ENCODE data around the gene ZNF148. TPM values are rescaled to one million over a fixed set of nuclear protein-coding genes. Genes with fewer than 3 reads are reported as not detected.

The ZNF148 gene
- total RNA-seq, 1 donor from 2014 or later, result 47.5 TPM

DNA sequence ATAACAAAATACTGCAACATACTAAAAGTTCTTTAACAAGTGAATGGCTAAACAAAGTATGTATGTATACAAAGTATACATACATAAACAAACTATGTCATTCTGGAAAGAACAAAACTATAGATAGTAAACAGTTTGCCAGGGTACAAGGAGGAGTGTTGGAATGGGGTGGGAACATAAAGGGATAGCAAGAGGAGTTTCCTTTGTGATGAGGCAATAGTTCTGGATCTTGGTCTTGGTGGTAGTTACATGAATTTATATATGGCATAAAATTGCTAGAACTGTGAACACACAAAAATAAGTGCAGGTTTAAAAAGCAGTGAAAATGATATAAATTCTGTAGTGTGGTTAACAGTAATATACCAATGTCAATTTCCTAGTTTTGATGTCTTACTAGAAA, 22.0 kb downstream of the ZNF148 start:
- Histone ChIP-seq H3K4me3 (no peak overlapping the region), H3K4me1 (peaks cover 23% of the 10 kb centered on the region), H3K36me3 (no peaks in the 10 kb centered on the region), H3K9me3 (no peaks in the 10 kb centered on the region), H3K27ac (no peak overlapping the region), H3K27me3 (no peaks in the 10 kb centered on the region)
- DNase-seq (no peak), ATAC-seq (no peak)
- intact Hi-C loops (cut with DNase I), result no loop called here
- TF ChIP-seq, protein P1, sequence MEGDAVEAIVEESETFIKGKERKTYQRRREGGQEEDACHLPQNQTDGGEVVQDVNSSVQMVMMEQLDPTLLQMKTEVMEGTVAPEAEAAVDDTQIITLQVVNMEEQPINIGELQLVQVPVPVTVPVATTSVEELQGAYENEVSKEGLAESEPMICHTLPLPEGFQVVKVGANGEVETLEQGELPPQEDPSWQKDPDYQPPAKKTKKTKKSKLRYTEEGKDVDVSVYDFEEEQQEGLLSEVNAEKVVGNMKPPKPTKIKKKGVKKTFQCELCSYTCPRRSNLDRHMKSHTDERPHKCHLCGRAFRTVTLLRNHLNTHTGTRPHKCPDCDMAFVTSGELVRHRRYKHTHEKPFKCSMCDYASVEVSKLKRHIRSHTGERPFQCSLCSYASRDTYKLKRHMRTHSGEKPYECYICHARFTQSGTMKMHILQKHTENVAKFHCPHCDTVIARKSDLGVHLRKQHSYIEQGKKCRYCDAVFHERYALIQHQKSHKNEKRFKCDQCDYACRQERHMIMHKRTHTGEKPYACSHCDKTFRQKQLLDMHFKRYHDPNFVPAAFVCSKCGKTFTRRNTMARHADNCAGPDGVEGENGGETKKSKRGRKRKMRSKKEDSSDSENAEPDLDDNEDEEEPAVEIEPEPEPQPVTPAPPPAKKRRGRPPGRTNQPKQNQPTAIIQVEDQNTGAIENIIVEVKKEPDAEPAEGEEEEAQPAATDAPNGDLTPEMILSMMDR (IDR thresholded peaks at IDR 0.05), result no peak

DNA sequence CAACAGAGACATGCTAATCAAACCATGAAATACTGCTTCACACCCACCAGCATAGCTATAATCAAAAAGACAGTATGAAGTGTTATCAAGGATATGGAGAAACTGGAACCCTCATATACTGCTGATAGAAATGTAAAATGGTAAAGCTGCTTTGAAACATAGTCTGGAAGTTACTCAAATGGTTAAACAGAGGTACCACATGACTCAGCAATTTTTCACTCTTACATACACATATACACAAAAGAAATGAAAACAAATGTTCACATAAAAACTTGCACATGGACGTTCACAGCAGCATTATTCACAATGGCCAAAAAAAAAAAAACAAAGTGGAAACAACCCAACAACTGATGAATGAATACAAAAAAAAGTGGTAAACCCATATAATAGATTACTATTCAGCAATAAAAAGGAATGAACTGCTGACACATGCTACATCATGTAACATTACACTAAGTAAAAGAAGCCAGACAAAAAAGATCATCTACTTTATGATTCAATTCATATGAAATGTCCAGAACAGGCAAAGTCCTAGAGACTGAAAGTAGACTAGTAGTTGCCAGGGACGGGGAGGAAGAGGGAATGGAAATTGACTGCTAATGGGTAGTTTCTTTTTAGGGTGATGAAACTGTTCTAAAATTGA, 23.2 kb downstream of the ZNF148 start:
- Histone ChIP-seq H3K36me3 (no peaks in the 10 kb centered on the region), H3K27ac (no peak overlapping the region), H3K27me3 (no peaks in the 10 kb centered on the region), H3K4me1 (peaks cover 17% of the 10 kb centered on the region), H3K4me3 (no peak overlapping the region), H3K9me3 (no peaks in the 10 kb centered on the region)
- ATAC-seq (no peak), DNase-seq (no peak)
- TF ChIP-seq, protein P1 (IDR thresholded peaks at IDR 0.05), result no peak
- intact Hi-C loops (cut with DNase I), result no loop called here

GRCh38 chr3:125351152-125351551, 24.0 kb downstream of the ZNF148 start:
- TF ChIP-seq, protein P1 (IDR thresholded peaks at IDR 0.05), result no peak
- H3K36me3 ChIP-seq, result no peaks in the 10 kb centered on the region
- ATAC-seq (no peak), DNase-seq (no peak)
- peaks cover 9% of the 10 kb centered on the region for H3K4me1 ChIP-seq
- H3K27me3 ChIP-seq, result no peaks in the 10 kb centered on the region
- H3K9me3 ChIP-seq, result no peaks in the 10 kb centered on the region
- H3K4me3 ChIP-seq, result no peak overlapping the region
- no peak overlapping the region for H3K27ac ChIP-seq
- intact Hi-C loops (cut with DNase I), result no loop called here

- ATAC-seq (no peak), DNase-seq (no peak)
- H3K27ac ChIP-seq, result no peak overlapping the region
- H3K9me3 ChIP-seq, result no peaks in the 10 kb centered on the region
- intact Hi-C loops (cut with DNase I), result no loop called here
- H3K36me3 ChIP-seq, result no peaks in the 10 kb centered on the region
- no peaks in the 10 kb centered on the region for H3K27me3 ChIP-seq
- peaks cover 3% of the 10 kb centered on the region for H3K4me1 ChIP-seq
- H3K4me3 ChIP-seq, result no peak overlapping the region
- TF ChIP-seq, protein P1 (IDR thresholded peaks at IDR 0.05), result no peak
Observed at GRCh38 chr3:125350597-125350996, 24.5 kb downstream of the ZNF148 start.

DNA sequence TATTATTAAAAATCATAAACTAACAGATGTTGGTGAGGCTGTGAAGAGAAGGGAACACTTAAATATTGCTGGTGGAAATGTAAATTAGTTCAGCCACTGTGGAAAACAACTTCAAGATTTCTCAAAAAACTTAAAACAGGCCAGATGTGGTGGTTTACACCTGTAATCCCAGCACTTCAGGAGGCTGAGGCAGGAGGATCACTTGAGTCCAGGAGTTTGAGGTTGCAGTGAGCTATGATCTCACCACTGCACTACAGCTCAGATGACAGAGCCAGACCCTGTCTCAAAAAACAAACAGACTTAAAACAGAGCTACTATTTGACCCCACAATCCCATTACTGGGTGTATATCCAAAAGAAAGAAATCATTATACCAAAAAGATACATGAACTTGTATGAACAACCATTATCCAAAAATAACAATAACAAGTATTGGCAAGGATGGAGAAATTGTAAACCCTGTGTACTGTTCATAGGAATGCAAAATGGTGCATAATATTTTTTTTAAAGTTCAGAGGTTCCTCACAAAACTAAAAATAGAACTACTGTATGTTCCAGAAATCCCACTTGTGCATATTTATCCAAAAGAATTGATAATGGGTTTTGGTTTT, 25.5 kb downstream of the ZNF148 start:
- intact Hi-C loops (cut with DNase I), result no loop called here
- Histone ChIP-seq H3K27me3 (no peaks in the 10 kb centered on the region), H3K9me3 (peaks cover 4% of the 10 kb centered on the region), H3K27ac (no peak overlapping the region), H3K4me1 (no peaks in the 10 kb centered on the region), H3K4me3 (no peak overlapping the region), H3K36me3 (no peaks in the 10 kb centered on the region)
- ATAC-seq, result no peak
- TF ChIP-seq, protein P1 (IDR thresholded peaks at IDR 0.05), result no peak
- no peak for DNase-seq

Data from upper lobe of right lung (tissue), 1 donor.